Neural cell (in vitro differentiated cells): Measurements from ENCODE around the gene FXYD1. TPM values are rescaled to one million over a fixed set of nuclear protein-coding genes. Genes with fewer than 3 reads are reported as not detected.

ENCODE experiments used
- H2AFZ ChIP-seq: fragments of 200-600, 300-800 bp; sonication (generic), shearing (Covaris generic); 2 replicates; pipeline ENCODE4 v1.6.0; 2014; ENCODE audit warnings: low read depth, mild to moderate bottlenecking, antibody characterized with exemption, low read length, moderate library complexity
- H3F3A ChIP-seq: fragments of 200-600 bp; shearing (Covaris generic); 2 replicates; pipeline ENCODE4 v1.6.1; 2016; ENCODE audit warnings: mild to moderate bottlenecking, moderate library complexity, mixed read lengths, antibody characterized with exemption, low read length; ENCODE audit not compliant: insufficient read depth, poor library complexity, severe bottlenecking
- H3K27ac ChIP-seq: fragments of 200-600, 300-800 bp; sonication (generic), shearing (Covaris generic); 2 replicates; pipeline ENCODE4 v1.5.1; 2014; ENCODE audit warnings: mild to moderate bottlenecking, low read length, moderate library complexity
- H3K27me3 ChIP-seq: fragments of 300-800, 200-600 bp; sonication (generic), shearing (Covaris generic); 2 replicates; pipeline ENCODE4 v1.6.0; 2014; ENCODE audit warnings: mild to moderate bottlenecking, low read depth, low read length, moderate library complexity; ENCODE audit not compliant: insufficient read depth
- H3K36me3 ChIP-seq: fragments of 300-800, 200-600 bp; sonication (generic), shearing (Covaris generic); 2 replicates; pipeline ENCODE4 v1.5.1; 2014; ENCODE audit warnings: mild to moderate bottlenecking, antibody characterized with exemption, low read length, moderate library complexity; ENCODE audit not compliant: insufficient read depth
- H3K4me2 ChIP-seq: fragments of 300-800, 200-600 bp; sonication (generic), shearing (Covaris generic); 2 replicates; pipeline ENCODE4 v1.6.0; 2014; ENCODE audit warnings: mild to moderate bottlenecking, low read length
- H3K4me3 ChIP-seq: fragments of 300-800, 200-600 bp; sonication (generic), shearing (Covaris generic); 2 replicates; pipeline ENCODE4 v1.5.1; 2014; ENCODE audit warnings: mild to moderate bottlenecking, low read length, moderate library complexity
- H3K79me2 ChIP-seq: fragments of 200-600 bp; shearing (Covaris generic); replicated peaks from 2 replicates; pipeline ENCODE4 v1.6.0; 2014; ENCODE audit warnings: mild to moderate bottlenecking, low read length, moderate library complexity; ENCODE audit not compliant: insufficient read depth
- H3K9ac ChIP-seq: fragments of 300-800, 200-600 bp; sonication (generic), shearing (Covaris generic); 2 replicates; pipeline ENCODE4 v1.6.1; 2016; ENCODE audit warnings: mild to moderate bottlenecking, low read length, mixed read lengths
- H3K9me2 ChIP-seq: fragments of 200-600 bp; shearing (Covaris generic); 2 replicates; pipeline ENCODE4 v1.6.1; 2016; ENCODE audit warnings: mild to moderate bottlenecking, low read length, mixed read lengths; ENCODE audit not compliant: insufficient read depth
- H3K9me3 ChIP-seq: fragments of 200-600, 300-800 bp; sonication (generic), shearing (Covaris generic); 2 replicates; pipeline ENCODE4 v1.6.1; 2016; ENCODE audit warnings: mild to moderate bottlenecking, mixed run types, low read length, moderate library complexity, mixed read lengths
- H4K20me1 ChIP-seq: fragments of 200-600 bp; shearing (Covaris generic); 2 replicates; pipeline ENCODE4 v1.6.1; 2016; ENCODE audit warnings: mild to moderate bottlenecking, mixed run types; ENCODE audit not compliant: insufficient read depth
- EP300 ChIP-seq: fragments of 450-650 bp; conservative IDR thresholded peaks from 2 replicates; pipeline ENCODE4 v1.6.1; 2014; ENCODE audit warnings: antibody characterized with exemption, mild to moderate bottlenecking, moderate library complexity; ENCODE audit not compliant: poor library complexity, severe bottlenecking
- EZH2 ChIP-seq: fragments of 200-600, 300-800 bp; shearing (Covaris generic), sonication (generic); IDR thresholded peaks from 2 replicates; pipeline ENCODE4 v1.6.1; 2014; ENCODE audit warnings: antibody characterized with exemption, low read length, borderline replicate concordance, mild to moderate bottlenecking; ENCODE audit not compliant: insufficient read depth, poor library complexity, severe bottlenecking
- MXI1 ChIP-seq: fragments of 450-650 bp; conservative IDR thresholded peaks from 2 replicates; pipeline ENCODE4 v1.6.1; 2014; ENCODE audit warnings: antibody characterized with exemption, mild to moderate bottlenecking; ENCODE audit not compliant: poor library complexity, severe bottlenecking
- POLR2AphosphoS5 ChIP-seq: IDR thresholded peaks from 2 replicates; pipeline ENCODE4 v1.6.1; 2012
- RAD21 ChIP-seq: fragments of 450-650 bp; conservative IDR thresholded peaks from 2 replicates; pipeline ENCODE4 v1.6.1; 2014; ENCODE audit warnings: antibody characterized with exemption, mild to moderate bottlenecking, moderate library complexity
- SMC3 ChIP-seq: fragments of 450-650 bp; conservative IDR thresholded peaks from 2 replicates; pipeline ENCODE4 v1.6.1; 2014; ENCODE audit warnings: antibody characterized with exemption, mild to moderate bottlenecking, moderate library complexity; ENCODE audit not compliant: poor library complexity
- TAF1 ChIP-seq: IDR thresholded peaks from 2 replicates; pipeline ENCODE4 v1.6.1; 2012; ENCODE audit warnings: low read depth
- polyA plus RNA-seq: library from polyadenylated mRNA; depleted of rRNA; stranded (reverse); fragments of >200 nt; gene quantifications from 2 replicates; pipeline ENCODE4 v1.2.3, GENCODE V29; 2014
- TF ChIP-seq, protein P1 (sequence below): fragments of 450-650 bp; IDR thresholded peaks from 2 replicates; pipeline ENCODE4 v1.5.1; 2014; ENCODE audit warnings: antibody characterized with exemption, mild to moderate bottlenecking, moderate library complexity; ENCODE audit not compliant: poor library complexity, severe bottlenecking
- TF ChIP-seq, protein P2 (sequence below): IDR thresholded peaks from 2 replicates; pipeline ENCODE4 v1.6.1; 2012; ENCODE audit warnings: borderline replicate concordance

FXYD1 gene
- polyA plus RNA-seq, 1 donor from 2014 or later = not detected

- Histone ChIP-seq H3K4me2 (no peak overlapping the region), H3K9me3 (no peaks in the 10 kb centered on the region), H3K27ac (no peak overlapping the region), H2AFZ (no peak overlapping the region), H3K27me3 (no peaks in the 10 kb centered on the region), H3K4me3 (no peak overlapping the region), H3K79me2 (no peaks in the 10 kb centered on the region), H4K20me1 (no peaks in the 10 kb centered on the region), H3K9ac (no peak overlapping the region), H3K36me3 (no peaks in the 10 kb centered on the region), H3K9me2 (no peaks in the 10 kb centered on the region), H3F3A (no peaks in the 10 kb centered on the region)
- TF ChIP-seq EZH2 = no peak
- TF ChIP-seq EP300 = no peak
- TF ChIP-seq TAF1 = no peak
- TF ChIP-seq, protein P1, sequence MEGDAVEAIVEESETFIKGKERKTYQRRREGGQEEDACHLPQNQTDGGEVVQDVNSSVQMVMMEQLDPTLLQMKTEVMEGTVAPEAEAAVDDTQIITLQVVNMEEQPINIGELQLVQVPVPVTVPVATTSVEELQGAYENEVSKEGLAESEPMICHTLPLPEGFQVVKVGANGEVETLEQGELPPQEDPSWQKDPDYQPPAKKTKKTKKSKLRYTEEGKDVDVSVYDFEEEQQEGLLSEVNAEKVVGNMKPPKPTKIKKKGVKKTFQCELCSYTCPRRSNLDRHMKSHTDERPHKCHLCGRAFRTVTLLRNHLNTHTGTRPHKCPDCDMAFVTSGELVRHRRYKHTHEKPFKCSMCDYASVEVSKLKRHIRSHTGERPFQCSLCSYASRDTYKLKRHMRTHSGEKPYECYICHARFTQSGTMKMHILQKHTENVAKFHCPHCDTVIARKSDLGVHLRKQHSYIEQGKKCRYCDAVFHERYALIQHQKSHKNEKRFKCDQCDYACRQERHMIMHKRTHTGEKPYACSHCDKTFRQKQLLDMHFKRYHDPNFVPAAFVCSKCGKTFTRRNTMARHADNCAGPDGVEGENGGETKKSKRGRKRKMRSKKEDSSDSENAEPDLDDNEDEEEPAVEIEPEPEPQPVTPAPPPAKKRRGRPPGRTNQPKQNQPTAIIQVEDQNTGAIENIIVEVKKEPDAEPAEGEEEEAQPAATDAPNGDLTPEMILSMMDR = no peak
- TF ChIP-seq RAD21 = no peak
- TF ChIP-seq POLR2AphosphoS5 = no peak
- no peak for TF ChIP-seq MXI1
- TF ChIP-seq, protein P2, sequence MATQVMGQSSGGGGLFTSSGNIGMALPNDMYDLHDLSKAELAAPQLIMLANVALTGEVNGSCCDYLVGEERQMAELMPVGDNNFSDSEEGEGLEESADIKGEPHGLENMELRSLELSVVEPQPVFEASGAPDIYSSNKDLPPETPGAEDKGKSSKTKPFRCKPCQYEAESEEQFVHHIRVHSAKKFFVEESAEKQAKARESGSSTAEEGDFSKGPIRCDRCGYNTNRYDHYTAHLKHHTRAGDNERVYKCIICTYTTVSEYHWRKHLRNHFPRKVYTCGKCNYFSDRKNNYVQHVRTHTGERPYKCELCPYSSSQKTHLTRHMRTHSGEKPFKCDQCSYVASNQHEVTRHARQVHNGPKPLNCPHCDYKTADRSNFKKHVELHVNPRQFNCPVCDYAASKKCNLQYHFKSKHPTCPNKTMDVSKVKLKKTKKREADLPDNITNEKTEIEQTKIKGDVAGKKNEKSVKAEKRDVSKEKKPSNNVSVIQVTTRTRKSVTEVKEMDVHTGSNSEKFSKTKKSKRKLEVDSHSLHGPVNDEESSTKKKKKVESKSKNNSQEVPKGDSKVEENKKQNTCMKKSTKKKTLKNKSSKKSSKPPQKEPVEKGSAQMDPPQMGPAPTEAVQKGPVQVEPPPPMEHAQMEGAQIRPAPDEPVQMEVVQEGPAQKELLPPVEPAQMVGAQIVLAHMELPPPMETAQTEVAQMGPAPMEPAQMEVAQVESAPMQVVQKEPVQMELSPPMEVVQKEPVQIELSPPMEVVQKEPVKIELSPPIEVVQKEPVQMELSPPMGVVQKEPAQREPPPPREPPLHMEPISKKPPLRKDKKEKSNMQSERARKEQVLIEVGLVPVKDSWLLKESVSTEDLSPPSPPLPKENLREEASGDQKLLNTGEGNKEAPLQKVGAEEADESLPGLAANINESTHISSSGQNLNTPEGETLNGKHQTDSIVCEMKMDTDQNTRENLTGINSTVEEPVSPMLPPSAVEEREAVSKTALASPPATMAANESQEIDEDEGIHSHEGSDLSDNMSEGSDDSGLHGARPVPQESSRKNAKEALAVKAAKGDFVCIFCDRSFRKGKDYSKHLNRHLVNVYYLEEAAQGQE = no peak
- TF ChIP-seq SMC3 = no peak
Observed at GRCh38 chr19:35176181-35176570, 37.6 kb downstream of the FXYD1 start.

DNA sequence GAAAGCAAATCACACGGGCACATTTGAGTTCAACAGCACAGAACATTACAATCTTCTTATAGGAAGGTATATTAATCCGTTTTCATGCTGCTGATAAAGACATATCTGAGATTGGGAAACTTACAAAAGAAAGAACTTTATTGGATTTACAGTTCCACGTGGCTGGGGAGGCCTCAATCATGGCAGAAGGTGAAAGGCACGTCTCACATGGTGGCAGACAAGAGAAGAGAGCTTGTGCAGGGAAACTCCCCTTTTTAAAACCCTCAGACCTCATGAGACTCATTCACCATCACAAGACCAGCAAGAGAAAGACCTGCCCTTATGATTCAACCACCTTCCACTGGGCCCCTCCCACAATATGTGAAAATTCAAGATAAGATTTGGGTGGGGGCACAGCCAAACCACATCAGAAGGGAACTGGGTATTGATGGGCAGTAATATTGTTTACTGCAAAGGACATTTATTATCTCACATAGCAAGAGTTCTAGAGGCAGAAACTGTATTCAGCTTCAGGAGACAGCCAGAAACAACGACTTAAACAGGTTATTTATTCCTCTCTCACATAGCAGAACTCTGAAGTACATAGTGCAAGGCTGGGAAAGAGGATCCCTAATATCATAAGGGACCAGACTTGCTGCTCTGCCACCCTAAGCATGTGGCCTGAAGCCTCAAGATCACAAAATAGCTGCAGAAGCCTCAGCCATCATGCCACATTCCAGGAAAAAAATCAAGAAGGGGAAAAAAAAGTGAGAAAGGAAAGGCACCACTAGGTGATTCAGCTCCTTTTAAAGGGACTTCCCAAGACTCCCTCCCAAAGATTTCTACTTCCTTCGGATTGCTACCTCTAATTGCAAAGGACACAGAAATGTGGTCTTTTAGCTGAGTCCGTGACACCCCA is 39.0 kb downstream of the FXYD1 start:
- Histone ChIP-seq H3K27ac (no peak overlapping the region), H3K4me2 (no peak overlapping the region), H3K36me3 (no peaks in the 10 kb centered on the region), H3K9ac (no peak overlapping the region), H3K9me2 (no peaks in the 10 kb centered on the region), H3K79me2 (no peaks in the 10 kb centered on the region), H3K27me3 (no peaks in the 10 kb centered on the region), H3K9me3 (no peaks in the 10 kb centered on the region), H3F3A (no peaks in the 10 kb centered on the region), H2AFZ (no peak overlapping the region), H4K20me1 (no peaks in the 10 kb centered on the region), H3K4me3 (no peak overlapping the region)
- TF ChIP-seq EP300 = no peak
- no peak for TF ChIP-seq POLR2AphosphoS5
